ENCODE data around the gene PRKCZ.

PRKCZ gene

DNA sequence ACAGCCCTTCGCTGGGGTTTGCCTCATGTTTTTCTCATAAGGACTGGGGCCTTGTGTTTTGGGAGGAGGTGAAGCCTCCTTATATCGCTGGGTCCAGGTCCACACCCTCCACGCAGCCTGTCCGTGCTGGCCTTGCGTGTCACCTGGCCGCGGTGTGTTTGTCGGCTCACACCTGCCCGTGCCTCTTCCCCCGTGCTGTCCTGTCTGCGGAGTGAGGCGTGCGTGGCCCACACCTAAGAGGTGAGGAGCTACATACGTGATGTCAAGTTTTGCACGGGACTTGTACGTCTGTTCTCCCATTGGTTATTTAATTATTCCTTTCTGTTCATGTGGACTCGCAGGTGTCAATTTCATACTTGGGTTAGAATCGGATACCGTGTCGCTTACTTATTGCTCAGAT lies 30.7 kb downstream of the PRKCZ start:
- Histone ChIP-seq H3K4me3 (no peak overlapping the region), H3K27ac (no peak overlapping the region), H3K9me3 (peaks cover 0 to 33% (median 32%) of the 10 kb centered on the region in 3 donors), H3K36me3 (peaks cover 0 to 9% (median 0%) of the 10 kb centered on the region in 3 donors), H3K27me3 (peaks cover 0 to 36% of the 10 kb centered on the region in 2 donors), H3K4me1 (no peaks in the 10 kb centered on the region)
- TF ChIP-seq, protein P1, sequence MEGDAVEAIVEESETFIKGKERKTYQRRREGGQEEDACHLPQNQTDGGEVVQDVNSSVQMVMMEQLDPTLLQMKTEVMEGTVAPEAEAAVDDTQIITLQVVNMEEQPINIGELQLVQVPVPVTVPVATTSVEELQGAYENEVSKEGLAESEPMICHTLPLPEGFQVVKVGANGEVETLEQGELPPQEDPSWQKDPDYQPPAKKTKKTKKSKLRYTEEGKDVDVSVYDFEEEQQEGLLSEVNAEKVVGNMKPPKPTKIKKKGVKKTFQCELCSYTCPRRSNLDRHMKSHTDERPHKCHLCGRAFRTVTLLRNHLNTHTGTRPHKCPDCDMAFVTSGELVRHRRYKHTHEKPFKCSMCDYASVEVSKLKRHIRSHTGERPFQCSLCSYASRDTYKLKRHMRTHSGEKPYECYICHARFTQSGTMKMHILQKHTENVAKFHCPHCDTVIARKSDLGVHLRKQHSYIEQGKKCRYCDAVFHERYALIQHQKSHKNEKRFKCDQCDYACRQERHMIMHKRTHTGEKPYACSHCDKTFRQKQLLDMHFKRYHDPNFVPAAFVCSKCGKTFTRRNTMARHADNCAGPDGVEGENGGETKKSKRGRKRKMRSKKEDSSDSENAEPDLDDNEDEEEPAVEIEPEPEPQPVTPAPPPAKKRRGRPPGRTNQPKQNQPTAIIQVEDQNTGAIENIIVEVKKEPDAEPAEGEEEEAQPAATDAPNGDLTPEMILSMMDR (IDR thresholded peaks at IDR 0.05), result no peak
- no peak for DNase-seq
- intact Hi-C loops (cut with DNase I; ENCODE audit: low total_unique reads), result no loop called here

DNA sequence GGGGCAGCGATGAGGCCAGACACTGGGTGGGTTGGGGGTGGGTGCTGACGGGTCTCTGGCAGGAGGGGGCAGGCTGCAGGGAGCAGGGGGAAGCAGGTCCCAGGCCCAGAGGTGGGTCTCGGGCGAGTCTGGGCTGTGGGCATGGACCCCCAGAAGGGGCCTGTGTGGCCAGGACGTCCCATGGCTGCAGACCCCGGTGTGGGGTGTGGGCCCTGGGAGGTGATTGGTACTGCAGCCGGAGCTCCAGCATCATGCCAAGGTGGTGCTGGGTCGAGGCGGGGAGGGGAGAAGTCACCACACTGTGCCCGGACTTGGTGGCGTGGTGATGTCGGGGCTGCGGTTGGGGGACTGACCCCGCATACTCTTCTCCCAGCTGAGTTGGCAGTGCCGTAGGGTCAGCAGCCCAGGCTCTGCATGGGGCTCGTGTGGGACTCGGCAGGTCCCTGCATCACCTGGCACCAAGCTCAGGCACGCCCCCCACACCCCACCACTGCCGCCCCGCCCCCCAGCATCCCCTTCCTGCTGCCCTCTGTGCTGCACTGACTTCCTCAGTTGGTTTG lies 31.2 kb downstream of the PRKCZ start:
- H3K27ac ChIP-seq, result no peak overlapping the region
- H3K4me1 ChIP-seq, result no peaks in the 10 kb centered on the region
- peaks cover 0 to 9% (median 0%) of the 10 kb centered on the region in 3 donors for H3K36me3 ChIP-seq
- no peak overlapping the region for H3K4me3 ChIP-seq
- peaks cover 0 to 33% (median 32%) of the 10 kb centered on the region in 3 donors for H3K9me3 ChIP-seq
- H3K27me3 ChIP-seq, result peaks cover 0 to 34% of the 10 kb centered on the region in 2 donors
- TF ChIP-seq, protein P1 (IDR thresholded peaks at IDR 0.05), result no peak
- no peak for DNase-seq
- intact Hi-C loops (cut with DNase I; ENCODE audit: low total_unique reads), result no loop called here

DNA sequence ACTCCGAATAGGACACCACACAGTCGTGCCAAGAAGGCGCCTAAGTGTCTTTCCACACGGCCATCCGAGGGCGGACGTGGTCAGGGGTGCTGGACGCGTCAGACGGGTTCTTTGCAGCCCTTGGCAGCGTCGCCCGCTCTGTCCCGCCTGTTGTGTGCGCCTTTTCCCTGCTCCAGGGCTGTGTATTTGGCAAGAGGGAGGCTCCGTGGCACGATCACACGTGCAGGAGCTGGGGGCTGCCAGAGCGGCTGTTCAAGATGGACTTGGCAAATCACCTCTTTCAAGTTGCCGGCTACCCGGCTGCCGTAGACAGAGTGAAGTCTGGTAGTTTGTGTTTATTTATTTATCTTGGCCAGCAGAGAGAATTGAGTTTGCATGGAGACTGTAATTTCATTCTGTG lies 31.9 kb downstream of the PRKCZ start:
- Histone ChIP-seq H3K9me3 (peaks cover 0 to 33% (median 27%) of the 10 kb centered on the region in 3 donors), H3K4me3 (no peak overlapping the region), H3K4me1 (no peaks in the 10 kb centered on the region), H3K27me3 (peaks cover 0 to 39% of the 10 kb centered on the region in 2 donors), H3K36me3 (peaks cover 0 to 3% (median 0%) of the 10 kb centered on the region in 3 donors), H3K27ac (no peak overlapping the region)
- TF ChIP-seq, protein P1 (IDR thresholded peaks at IDR 0.05), result no peak
- no peak for DNase-seq
- intact Hi-C loops (cut with DNase I; ENCODE audit: low total_unique reads), result no loop called here

DNA sequence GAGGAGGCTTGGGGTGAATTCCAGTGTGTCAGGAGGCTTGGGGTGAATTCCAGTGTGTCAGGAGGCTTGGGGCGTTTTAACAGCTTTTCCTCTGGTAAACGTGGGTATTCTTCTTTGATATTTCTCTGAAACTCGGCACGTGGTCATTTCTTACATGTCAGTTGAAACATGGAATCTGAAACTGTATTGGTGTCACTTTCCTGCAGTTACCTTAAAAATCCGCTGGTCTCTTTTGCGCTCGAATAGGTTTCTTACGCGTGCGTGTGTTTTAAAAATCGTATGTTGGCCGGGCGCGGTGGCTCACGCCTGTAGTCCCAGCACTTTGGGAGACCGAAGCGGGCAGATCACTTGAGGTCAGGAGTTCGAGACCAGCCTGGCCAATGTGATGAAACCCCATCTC lies 33.5 kb downstream of the PRKCZ start:
- Histone ChIP-seq H3K9me3 (peaks cover 0 to 21% (median 11%) of the 10 kb centered on the region in 3 donors), H3K36me3 (no peaks in the 10 kb centered on the region), H3K4me3 (no peak overlapping the region), H3K4me1 (no peaks in the 10 kb centered on the region), H3K27ac (no peak overlapping the region), H3K27me3 (peaks cover 0 to 52% of the 10 kb centered on the region in 2 donors)
- intact Hi-C loops (cut with DNase I; ENCODE audit: low total_unique reads), result no loop called here
- TF ChIP-seq, protein P1 (IDR thresholded peaks at IDR 0.05), result no peak
- no peak for DNase-seq

DNA sequence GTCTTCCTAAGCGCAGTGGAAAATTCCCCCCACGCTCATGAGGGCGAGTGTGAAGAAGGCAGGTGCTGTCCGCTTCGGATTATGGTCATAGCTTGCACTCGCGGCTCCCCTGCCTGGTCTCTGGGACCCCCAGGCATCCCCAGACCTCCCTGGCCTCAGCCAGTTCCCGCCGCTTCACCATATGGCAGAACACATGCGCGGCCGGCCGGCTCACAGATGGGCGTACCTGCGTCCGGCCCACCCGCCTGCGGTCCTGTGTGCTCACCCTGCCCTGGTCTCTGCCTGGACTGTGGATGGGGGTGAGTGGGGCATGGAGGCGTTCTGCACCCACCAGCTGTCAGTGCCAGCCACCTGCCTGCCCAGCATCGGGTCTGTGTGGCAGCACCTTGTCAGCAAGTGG lies 34.1 kb downstream of the PRKCZ start:
- H3K36me3 ChIP-seq, result no peaks in the 10 kb centered on the region
- DNase-seq, result no peak
- no peaks in the 10 kb centered on the region for H3K4me1 ChIP-seq
- no peak overlapping the region for H3K4me3 ChIP-seq
- H3K27ac ChIP-seq, result no peak overlapping the region
- intact Hi-C loops (cut with DNase I; ENCODE audit: low total_unique reads), result no loop called here
- H3K9me3 ChIP-seq, result peaks cover 0 to 15% (median 6%) of the 10 kb centered on the region in 3 donors
- peaks cover 0 to 58% of the 10 kb centered on the region in 2 donors for H3K27me3 ChIP-seq
- TF ChIP-seq, protein P1 (IDR thresholded peaks at IDR 0.05), result no peak
